Hematopoietic multipotent progenitor cell (in vitro differentiated cells): ENCODE measurements around the gene SREK1IP1. TPM values are rescaled to one million over a fixed set of nuclear protein-coding genes. Genes with fewer than 3 reads are reported as not detected.

Experiments
- DNase-seq, 3 donors: peaks; one replicate each; pipeline ENCODE4 v3.0.0-alpha.2; 2011 to 2015; ENCODE audit warnings: low read depth in 2 of 3, low spot score in 2 of 3
- total RNA-seq: library from RNA; depleted of rRNA; stranded (reverse); fragments of >200 nt; gene quantifications from one replicate; pipeline ENCODE4 v1.2.3, GENCODE V29; 2012

Gene SREK1IP1
- total RNA-seq, 1 donor = 4.3 TPM

GRCh38 chr5:64688391-64688790 is 80.1 kb downstream of the SREK1IP1 start:
- no peak for DNase-seq

- no peak for DNase-seq
Measured at GRCh38 chr5:64685866-64686265, 82.6 kb downstream of the SREK1IP1 start.

DNA sequence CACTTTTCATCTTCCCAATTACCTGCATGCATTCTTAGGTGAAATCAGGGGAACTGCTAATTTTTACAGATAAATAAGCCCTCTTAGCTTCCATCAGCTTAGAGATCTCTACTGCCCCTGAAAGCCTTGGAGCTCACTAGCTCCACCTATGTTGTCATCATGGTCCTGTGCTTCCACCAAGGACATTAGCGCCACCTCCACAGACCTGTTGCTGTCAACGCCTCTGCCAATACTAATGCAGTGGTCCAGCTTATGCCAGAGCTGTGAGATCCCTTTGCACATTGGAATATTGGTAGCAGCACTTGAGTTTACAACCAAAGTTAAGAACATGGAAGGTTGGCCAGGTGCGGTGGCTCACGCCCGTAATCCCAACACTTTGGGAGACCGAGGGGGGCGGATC is 85.9 kb downstream of the SREK1IP1 start:
- no peak for DNase-seq

DNA sequence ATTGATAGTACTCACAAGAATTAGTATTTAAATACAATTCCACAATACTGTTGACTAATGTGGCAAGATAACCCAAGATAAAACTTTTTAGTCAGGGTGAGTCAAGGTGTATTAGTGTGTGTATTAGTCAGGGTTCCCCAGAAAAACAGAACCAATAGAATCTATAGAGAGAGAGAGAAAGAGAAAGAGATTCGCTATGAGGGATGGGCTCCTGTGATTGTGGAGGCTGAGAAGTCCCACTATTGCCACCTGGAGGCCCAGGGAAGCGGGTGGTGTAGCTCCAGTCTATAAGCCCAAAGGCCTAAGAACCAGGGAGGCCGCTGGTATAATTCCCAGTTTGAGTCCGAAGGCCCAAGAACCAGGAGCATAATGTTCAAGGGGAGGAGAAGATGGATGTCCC is 88.2 kb downstream of the SREK1IP1 start:
- DNase-seq = no peak

DNA sequence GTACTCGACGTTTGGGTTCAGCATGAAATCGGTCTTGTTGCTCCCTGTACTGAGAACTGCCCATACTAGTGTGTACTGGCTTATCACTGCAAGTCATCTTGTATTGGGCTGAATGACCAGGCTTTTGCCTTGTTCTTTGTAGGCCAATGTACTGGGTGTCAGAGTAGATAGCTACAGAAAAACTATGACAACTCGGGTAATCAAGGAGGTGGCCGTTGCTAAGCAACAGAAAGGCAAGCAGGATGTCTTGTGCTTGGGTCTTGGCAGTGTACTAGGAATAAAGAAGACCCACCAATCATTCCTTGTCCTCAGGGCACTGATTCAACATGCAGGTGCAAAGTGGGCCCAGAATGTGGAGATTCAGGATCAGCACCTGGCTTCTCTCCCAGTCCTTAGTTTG is 90.1 kb downstream of the SREK1IP1 start:
- DNase-seq = no peak

- DNase-seq = no peak
Measured at GRCh38 chr5:64671678-64672077, 96.8 kb downstream of the SREK1IP1 start.

GRCh38 chr5:64670277-64670676 is 98.2 kb downstream of the SREK1IP1 start:
- no peak for DNase-seq

Other genes starting within 250 kb of the SREK1IP1 start
- gene SHISAL2B, start 78.2 kb downstream of the SREK1IP1 start, total RNA-seq = not detected
- 7.5 TPM for gene CWC27, start 239 bp upstream of the SREK1IP1 start, total RNA-seq